PC-3 (cell line): ENCODE measurements around the gene METRN. TPM values are rescaled to one million over a fixed set of nuclear protein-coding genes. Genes with fewer than 3 reads are reported as not detected.

Experiments used
- ATAC-seq: fragments of 200-7000 bp; cut with Tn5 transposase; 2 replicates; pipeline ENCODE4 v1.9.1; 2020; ENCODE audit warnings: mild to moderate bottlenecking, moderate library complexity
- BruUV-seq: library from RNA; stranded (reverse); fragments of 400-500 nt; replicated peaks from 2 replicates; lab custom pipeline; 2021; lab: Mats Ljungman, UMichigan
- CTCF ChIA-PET: fragments of 300-600 bp; sonication (Branson Sonifier 250); formaldehyde crosslinking; loops from one replicate; lab custom pipeline; 2022; ENCODE audit warnings: antibody characterized with exemption; lab: Charles Lee
- POLR2A ChIA-PET: fragments of 300-600 bp; sonication (Branson Sonifier 250); formaldehyde crosslinking; loops from one replicate; lab custom pipeline; 2022; ENCODE audit warnings: antibody characterized with exemption; ENCODE audit not compliant: unreplicated experiment; lab: Charles Lee
- DNase-seq: peaks from one replicate; pipeline ENCODE4 v3.0.0-alpha.2; 2015
- H2AFZ ChIP-seq: fragments of 300-600 bp; sonication (generic); 2 replicates; pipeline ENCODE4 v1.6.0; 2016; ENCODE audit warnings: antibody characterized with exemption, low read length
- H3F3A ChIP-seq: fragments of 300-600 bp; sonication (generic); one replicate; pipeline ENCODE4 v1.6.0; 2017; ENCODE audit warnings: antibody characterized with exemption, low read length, control low read depth, mild to moderate bottlenecking; ENCODE audit not compliant: unreplicated experiment
- H3K27ac ChIP-seq: fragments of 300-600 bp; sonication (generic); 2 replicates; pipeline ENCODE4 v1.5.1; 2016; ENCODE audit warnings: mild to moderate bottlenecking, low read length
- H3K27me3 ChIP-seq: fragments of 300-600 bp; sonication (generic); 2 replicates; pipeline ENCODE4 v1.6.1; 2016; ENCODE audit warnings: low read length, mixed read lengths
- H3K36me3 ChIP-seq: fragments of 300-600 bp; sonication (generic); 2 replicates; pipeline ENCODE4 v1.6.1; 2016; ENCODE audit warnings: low read depth, mixed run types, low read length, mixed read lengths
- H3K4me1 ChIP-seq: fragments of 300-600 bp; sonication (generic); 2 replicates; pipeline ENCODE4 v1.5.1; 2016; ENCODE audit warnings: low read length; ENCODE audit not compliant: insufficient read depth
- H3K4me2 ChIP-seq: fragments of 300-600 bp; sonication (generic); 2 replicates; pipeline ENCODE4 v1.6.0; 2016; ENCODE audit warnings: low read length
- H3K4me3 ChIP-seq: fragments of 300-600 bp; sonication (generic); 2 replicates; pipeline ENCODE4 v1.5.1; 2016; ENCODE audit warnings: mild to moderate bottlenecking, low read length, mixed read lengths
- H3K79me2 ChIP-seq: fragments of 300-600 bp; sonication (generic); 2 replicates; pipeline ENCODE4 v1.6.1; 2017; ENCODE audit warnings: low read length, mixed read lengths
- H3K9ac ChIP-seq: fragments of 300-600 bp; sonication (generic); 2 replicates; pipeline ENCODE4 v1.6.0; 2016; ENCODE audit warnings: mild to moderate bottlenecking, low read length
- H3K9me2 ChIP-seq: fragments of 300-600 bp; sonication (generic); replicated peaks from 2 replicates; pipeline ENCODE4 v1.6.1; 2016; ENCODE audit warnings: mixed run types, low read length, mixed read lengths
- H3K9me3 ChIP-seq: fragments of 300-600 bp; sonication (generic); 2 replicates; pipeline ENCODE4 v1.6.1; 2016; ENCODE audit warnings: low read length, mixed read lengths
- H4K20me1 ChIP-seq: fragments of 300-600 bp; sonication (generic); 2 replicates; pipeline ENCODE4 v1.6.1; 2016; ENCODE audit warnings: low read length, mixed read lengths
- EZH2 ChIP-seq: fragments of 300-600 bp; sonication (generic); IDR thresholded peaks from one replicate; pipeline ENCODE4 v1.6.1; 2017; ENCODE audit warnings: antibody characterized with exemption, mild to moderate bottlenecking, low read length; ENCODE audit not compliant: unreplicated experiment
- EZH2phosphoT487 ChIP-seq: fragments of 300-600 bp; sonication (generic); IDR thresholded peaks from 2 replicates; pipeline ENCODE4 v1.6.1; 2018; ENCODE audit warnings: mild to moderate bottlenecking, antibody characterized with exemption, low read length, borderline replicate concordance
- intact Hi-C: fragments of 100-400 bp; cut with micrococcal nuclease; formaldehyde crosslinking; loops from 2 replicates; pipeline ENCODE4 v1.9.0; 2023
- total RNA-seq: library from RNA; depleted of rRNA; stranded (reverse); fragments of >200 nt; gene quantifications from 2 replicates; pipeline ENCODE4 v1.2.3, GENCODE V29; 2014
- TF ChIP-seq, protein P1 (sequence below): fragments of 300-600 bp; sonication (generic); conservative IDR thresholded peaks from 2 replicates; pipeline ENCODE4 v1.5.1; 2017; ENCODE audit warnings: antibody characterized with exemption, low read depth, mild to moderate bottlenecking, low read length

Gene METRN
- total RNA-seq, 1 experiment from 2014 or later, result 320 TPM

DNA sequence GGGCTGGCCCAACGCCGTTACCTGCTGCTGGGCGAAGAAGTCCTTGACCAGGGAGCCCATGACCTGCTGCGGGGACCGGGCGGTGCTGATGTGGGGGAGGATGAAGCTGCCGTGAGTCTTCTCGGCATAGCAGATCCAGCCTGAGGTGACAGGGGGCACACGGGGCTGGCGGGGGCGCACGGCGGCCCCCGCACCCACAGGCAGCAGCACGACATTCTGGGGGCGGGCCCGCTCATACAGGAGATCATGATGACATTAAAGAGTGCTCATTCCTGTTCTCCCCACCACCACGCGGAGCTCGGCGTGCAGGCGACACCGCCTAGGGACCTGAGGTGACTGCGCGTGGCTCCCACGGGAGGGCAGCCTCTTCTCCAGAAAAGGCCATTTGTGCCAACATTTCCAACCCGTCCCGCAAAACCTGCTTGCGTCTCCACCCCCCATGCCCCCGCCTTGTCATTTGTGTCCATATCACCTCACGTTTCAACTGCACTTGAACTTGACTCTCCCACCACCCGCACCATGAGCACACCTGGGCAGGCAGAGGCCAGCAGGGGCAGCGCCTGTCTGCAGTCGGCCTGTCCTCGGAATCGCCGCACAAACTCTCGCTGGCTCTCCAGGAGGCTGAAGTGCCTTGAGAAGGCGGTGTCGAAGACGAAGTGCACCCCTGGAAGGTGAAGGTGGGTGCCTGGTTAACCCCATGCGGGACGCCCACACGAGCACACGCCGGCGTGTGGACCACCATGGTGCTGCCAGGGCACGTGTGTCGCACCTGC lies 19.5 kb downstream of the METRN start:
- POLR2A ChIA-PET, result no interaction called here
- H3K9me3 ChIP-seq, result no peaks in the 10 kb centered on the region
- ATAC-seq (no peak), DNase-seq (no peak)
- no peak overlapping the region for H3K4me2 ChIP-seq
- no peaks in the 10 kb centered on the region for H4K20me1 ChIP-seq
- no peak overlapping the region for H3K27ac ChIP-seq
- no peaks in the 10 kb centered on the region for H3K9me2 ChIP-seq
- H3K36me3 ChIP-seq, result no peaks in the 10 kb centered on the region; the same call in 1 of the 2 replicates
- no peak overlapping the region for H2AFZ ChIP-seq
- H3K79me2 ChIP-seq, result 0 out of 2 replicates have a peak, but pooled peaks cover 3% of the 10 kb centered on the region
- no peak overlapping the region for H3K4me3 ChIP-seq
- H3F3A ChIP-seq, result no peaks in the 10 kb centered on the region
- H3K4me1 ChIP-seq, result no peaks in the 10 kb centered on the region
- no peaks in the 10 kb centered on the region for H3K27me3 ChIP-seq
- no peak overlapping the region for H3K9ac ChIP-seq
- TF ChIP-seq EZH2, result no peak
- no peak for TF ChIP-seq EZH2phosphoT487
- TF ChIP-seq, protein P1, sequence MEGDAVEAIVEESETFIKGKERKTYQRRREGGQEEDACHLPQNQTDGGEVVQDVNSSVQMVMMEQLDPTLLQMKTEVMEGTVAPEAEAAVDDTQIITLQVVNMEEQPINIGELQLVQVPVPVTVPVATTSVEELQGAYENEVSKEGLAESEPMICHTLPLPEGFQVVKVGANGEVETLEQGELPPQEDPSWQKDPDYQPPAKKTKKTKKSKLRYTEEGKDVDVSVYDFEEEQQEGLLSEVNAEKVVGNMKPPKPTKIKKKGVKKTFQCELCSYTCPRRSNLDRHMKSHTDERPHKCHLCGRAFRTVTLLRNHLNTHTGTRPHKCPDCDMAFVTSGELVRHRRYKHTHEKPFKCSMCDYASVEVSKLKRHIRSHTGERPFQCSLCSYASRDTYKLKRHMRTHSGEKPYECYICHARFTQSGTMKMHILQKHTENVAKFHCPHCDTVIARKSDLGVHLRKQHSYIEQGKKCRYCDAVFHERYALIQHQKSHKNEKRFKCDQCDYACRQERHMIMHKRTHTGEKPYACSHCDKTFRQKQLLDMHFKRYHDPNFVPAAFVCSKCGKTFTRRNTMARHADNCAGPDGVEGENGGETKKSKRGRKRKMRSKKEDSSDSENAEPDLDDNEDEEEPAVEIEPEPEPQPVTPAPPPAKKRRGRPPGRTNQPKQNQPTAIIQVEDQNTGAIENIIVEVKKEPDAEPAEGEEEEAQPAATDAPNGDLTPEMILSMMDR, result no peak
- no TSS peak for BruUV-seq
- intact Hi-C loops, result no loop called here
- CTCF ChIA-PET, result no interaction called here

GRCh38 chr16:734981-735881 lies 20.3 kb downstream of the METRN start:
- peaks cover 8% of the 10 kb centered on the region for H3K79me2 ChIP-seq
- intact Hi-C loops, result no loop called here
- H3K4me1 ChIP-seq, result peaks cover 5% of the 10 kb centered on the region; the same call in 1 of the 2 replicates
- no peaks in the 10 kb centered on the region for H3K9me2 ChIP-seq
- TF ChIP-seq EZH2 (no peak), EZH2phosphoT487 (no peak)
- TF ChIP-seq, protein P1, result no peak
- H2AFZ ChIP-seq, result no peak overlapping the region
- no peaks in the 10 kb centered on the region for H3K27me3 ChIP-seq
- DNase-seq (no peak), ATAC-seq (no peak)
- H3K9ac ChIP-seq, result no peak overlapping the region
- no peaks in the 10 kb centered on the region for H3F3A ChIP-seq
- POLR2A ChIA-PET, result no interaction called here
- H3K4me3 ChIP-seq, result no peak overlapping the region
- BruUV-seq, result no TSS peak
- H3K4me2 ChIP-seq, result no peak overlapping the region
- no peaks in the 10 kb centered on the region; the same call in 1 of the 2 replicates for H3K36me3 ChIP-seq
- H4K20me1 ChIP-seq, result no peaks in the 10 kb centered on the region
- CTCF ChIA-PET, result no interaction called here
- H3K27ac ChIP-seq, result no peak overlapping the region
- no peaks in the 10 kb centered on the region for H3K9me3 ChIP-seq
